AG08395 (cell line): ENCODE data around the gene APBA2.
"Not testable (repeated sequence)": the region's sequence is repeated elsewhere in the genome, so short reads cannot be mapped to it uniquely, and the experiment has no call there.

Source experiments
- DNase-seq: peaks from one replicate; pipeline ENCODE4 v3.0.0; 2012; ENCODE audit warnings: mixed read lengths, low spot score

The APBA2 gene

DNA sequence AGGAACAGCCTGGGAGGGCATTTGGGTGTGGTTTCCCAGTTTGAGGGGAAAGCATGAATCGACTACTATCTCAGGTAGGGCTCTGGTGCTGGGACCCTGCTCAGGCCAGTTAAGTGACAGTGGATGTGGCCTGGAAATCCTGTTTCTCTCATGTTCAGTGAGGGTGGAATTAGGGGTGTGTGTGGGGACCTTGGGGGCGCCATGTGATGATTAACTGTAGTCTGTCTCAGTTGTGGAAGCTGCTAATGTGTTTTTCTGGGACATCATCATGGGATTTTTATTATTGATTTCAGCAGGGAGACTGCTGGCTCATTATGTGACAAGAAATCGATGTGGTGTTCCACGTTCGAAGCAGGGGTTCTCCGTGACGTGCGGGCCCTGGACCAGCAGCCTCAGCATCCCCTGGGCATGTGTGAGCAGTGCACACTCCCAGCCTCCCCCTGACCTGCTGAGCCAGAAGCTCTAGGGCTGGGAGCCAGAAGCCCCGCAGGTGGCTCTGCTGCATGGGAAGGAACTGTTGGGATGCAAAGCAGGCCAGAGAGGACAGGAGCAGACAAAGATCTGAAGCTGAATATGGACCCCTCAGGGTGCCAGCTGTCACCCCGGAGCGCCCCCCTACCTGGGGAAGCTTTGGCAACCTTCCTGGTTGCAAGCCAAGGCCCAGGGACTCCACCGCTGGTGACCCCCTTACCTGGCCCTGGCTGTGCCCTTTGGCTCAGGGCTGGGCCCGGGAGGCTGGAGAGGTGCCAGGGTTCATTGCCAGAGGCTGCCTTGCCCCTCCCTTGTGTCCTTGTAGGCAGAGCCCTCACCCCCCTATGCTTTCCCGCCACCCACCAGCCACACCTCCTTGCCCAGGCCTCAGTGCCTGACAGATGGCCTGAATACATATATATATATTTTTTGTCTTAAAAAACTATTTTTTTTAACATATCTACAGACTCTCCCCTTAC is 149.8 kb downstream of the APBA2 start:
- no peak for DNase-seq

DNA sequence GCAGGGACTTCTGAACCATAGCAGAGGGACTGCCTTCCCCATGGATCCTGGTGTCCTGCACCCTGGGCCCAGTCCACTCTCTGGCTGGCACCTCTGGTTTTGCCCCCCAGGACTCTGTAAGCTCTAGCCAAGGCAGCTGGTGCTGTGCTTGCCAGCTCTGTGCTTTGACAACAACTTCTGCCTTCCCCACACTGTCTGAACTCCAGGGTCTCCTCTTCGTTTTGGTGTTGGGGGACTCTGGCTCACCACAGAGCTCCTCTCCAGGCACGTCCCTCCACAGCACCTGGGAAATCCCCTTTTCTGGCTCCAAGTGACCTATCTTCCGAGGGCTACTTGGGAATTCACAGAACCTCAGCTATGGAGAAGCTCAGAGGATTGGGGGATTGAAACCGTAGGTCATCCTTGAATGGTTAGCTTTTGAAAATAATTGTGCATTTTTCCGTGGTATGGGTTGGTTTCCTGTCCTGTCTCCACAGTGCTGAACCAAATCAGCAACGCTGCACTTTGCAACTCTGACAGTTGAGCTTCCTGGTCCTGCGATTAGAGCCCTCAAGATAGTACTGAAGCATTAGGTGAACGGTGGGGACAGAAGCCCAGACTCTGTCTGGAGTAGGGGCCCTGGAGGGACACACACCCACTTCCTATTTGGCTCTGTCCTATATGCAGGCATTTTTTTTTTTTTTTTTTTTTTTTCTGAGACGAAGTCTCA is 152.4 kb downstream of the APBA2 start:
- DNase-seq, result no peak

DNA sequence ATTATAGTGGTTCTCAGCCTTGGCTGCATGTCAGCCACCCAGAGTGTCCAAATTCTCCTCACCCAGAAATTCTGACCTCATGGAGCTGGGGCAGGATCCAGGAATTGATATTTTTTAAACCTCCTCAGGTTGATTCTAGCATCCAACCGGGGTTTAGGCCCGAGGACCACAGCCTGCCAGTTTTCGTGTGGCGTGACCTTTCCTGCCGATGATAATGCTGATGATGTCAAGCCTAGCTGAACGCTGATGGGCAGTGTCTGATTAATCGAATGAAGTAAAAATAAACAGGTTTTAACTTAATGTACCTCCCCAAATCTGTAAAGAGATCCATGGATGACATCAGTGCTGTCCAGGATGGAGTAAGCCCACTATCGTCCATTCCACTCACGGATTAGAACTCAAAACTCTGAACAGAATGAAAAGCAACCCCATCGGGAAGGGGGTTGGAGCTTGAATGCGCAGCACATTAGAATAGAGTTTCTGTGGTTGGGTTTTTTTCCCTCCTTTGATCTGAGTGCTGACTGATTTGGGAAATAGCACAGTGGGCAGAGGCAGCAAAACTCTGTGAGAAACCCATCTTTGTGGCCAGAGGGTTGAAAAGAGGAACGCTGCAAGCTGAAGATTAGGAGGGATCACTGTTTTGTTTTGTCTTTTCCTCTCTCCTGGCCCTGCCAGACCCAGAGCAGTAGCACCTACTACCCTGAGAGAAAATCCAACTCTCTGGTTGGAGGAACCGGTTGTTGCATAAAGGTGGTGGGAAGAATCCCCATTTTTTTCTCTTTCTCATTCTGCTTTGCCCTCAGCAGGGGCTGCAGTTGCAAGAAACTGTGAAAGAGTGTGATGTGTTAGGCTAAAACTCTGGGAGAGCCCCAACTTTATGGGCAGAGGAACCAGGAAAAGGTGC is 153.9 kb downstream of the APBA2 start:
- no peak for DNase-seq

DNA sequence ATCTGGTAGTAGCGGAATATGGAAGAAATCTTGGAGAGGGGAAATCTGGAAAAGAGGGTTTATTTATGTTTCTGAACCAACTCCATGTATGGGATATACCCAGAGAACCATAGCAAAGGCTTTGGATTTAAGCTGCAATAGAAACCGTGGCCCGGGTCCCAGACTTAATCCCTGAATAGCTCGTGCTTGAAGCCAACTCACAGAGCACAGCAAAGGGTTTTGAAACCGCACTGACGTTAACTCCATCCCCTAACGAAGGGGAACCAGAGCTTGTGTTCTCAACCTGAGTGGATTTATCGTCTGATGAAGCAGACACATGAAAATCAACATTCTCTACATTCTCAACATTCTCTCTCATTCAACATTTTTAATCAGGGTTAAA is 154.6 kb downstream of the APBA2 start:
- DNase-seq, result no peak

DNA sequence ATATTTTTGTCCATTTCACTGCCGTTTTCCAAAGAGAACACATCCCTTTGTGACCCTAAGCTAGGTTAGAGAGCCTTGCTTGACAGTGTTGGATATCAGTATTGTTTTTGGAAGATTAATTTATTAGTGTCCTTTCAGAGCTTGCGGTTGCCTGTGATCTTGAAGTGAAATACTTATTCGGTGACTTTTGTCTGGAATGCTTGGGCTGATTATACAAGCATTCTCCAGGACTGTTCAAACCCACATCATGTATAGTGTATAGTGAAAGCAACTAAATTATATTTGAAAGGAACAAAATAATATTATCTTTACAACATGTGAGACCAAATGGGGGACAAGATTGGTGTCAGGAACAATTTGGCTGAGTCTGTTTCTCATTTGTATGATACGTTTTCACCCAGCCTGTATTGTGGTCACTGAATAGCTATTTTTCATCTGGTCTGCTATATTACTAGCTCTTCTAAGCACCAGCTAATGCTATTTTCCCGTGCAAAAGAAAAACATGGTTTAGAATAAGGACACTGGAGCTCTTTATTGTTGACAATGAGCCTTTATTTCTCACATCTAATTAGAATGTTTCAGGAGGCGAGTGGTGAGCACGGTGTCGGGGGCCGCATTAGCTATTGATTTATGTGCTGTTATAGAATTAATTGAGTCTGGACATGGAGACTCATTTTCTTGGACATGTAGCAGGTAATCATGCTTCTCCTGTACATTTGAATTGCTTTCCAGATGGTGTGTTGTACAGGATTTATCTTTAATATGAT is 158.1 kb downstream of the APBA2 start:
- no peak for DNase-seq

DNA sequence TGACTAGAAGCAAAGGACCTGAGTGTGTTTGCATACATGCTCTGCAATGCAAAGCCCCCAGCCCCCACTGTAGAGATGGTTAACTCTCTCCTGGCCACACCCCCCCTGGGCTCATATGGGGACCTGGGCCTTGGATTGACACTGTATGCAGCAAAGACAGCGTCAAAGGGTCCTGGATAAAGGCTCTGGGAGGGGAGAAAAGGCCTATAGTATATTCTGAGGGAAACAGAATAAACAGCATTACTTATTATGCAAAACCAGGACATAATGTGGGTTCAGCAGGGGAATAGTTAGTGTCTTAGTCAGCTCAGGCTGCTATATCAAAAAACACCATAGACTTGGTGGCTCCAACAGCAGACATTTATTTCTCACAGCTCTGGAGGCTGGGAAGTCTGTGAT is 158.7 kb downstream of the APBA2 start:
- no peak for DNase-seq

DNA sequence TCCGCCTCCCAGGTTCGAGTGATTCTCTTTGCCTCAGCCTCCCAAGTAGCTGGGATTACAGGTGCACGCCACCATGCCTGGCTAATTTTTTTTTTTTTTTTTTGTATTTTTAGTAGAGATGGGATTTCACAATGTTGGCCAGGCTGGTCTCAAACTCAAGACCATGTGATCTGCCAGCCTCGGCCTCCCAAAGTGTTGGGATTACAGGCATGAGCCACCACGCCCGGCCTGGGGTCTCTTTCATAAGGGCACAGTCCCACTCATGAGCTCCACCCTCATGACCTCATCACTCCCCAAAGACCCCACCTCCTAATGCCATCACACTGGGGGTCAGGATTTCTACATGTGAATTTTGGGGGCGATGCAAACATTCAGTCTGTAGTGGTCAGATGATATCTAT is 159.4 kb downstream of the APBA2 start:
- DNase-seq, result not testable (repeated sequence)

DNA sequence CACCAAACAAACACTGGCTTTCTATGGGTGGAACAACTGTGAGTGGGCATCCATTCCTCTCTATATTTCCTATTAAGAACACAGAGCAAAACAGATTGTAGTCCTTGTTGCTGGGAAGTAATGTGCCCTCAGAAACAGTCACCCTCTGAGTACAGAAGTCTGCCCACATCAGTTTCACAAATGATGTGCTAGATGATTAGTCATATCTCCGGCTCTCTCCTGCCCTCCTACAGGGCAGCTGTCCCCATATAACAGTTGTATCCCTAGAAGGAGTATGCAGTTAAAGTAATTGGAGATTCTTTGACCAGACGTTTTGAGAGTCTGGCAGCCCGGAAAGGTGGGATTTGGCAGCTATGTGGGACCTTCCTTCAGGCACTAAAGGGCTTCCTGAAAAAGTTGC is 159.9 kb downstream of the APBA2 start:
- no peak for DNase-seq

DNA sequence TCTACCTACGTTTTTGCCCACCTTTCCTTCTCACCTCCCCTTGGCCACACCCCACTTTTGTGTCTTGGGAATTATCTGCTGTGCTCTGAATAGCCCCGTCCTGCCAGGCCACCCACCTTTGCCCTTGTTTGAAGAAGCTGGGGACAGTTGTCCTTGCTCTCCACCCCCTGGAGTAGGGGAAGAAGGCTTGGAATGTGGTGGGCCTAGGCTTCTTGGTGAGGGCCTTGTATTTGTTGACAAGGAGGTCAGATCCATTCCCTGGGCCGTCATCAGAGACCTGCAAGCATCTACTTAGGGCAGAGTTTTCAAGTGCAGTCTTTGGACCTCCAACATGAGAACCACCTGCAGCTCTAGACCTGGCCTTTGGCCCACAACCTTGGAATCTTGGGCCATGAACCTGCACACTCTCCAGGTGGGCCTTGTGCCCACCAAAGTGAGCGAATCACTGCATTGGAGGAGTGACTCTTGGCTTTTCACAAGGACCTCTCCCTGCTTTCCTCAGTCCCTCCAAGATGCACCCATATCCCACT is 160.6 kb downstream of the APBA2 start:
- no peak for DNase-seq

DNA sequence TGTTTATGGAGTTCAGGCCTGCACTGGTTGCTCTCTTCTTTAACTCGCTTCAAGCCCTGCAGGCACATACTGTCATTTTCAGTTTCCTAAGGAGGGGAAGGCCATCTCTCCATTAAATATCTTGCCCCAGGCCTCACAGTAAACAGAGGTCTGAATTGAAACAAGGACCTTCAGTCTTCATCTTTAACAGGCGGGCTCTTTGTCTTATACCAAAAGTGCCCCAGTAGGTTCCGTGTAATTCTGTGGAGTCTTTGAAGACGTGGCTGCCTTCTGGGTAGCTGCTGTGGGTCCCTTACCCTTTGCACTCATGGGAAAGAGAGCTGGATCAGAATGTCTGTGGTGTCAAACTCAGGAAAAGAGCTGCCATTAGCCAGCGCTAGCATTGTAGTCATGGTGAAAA is 161.2 kb downstream of the APBA2 start:
- DNase-seq, result no peak

DNA sequence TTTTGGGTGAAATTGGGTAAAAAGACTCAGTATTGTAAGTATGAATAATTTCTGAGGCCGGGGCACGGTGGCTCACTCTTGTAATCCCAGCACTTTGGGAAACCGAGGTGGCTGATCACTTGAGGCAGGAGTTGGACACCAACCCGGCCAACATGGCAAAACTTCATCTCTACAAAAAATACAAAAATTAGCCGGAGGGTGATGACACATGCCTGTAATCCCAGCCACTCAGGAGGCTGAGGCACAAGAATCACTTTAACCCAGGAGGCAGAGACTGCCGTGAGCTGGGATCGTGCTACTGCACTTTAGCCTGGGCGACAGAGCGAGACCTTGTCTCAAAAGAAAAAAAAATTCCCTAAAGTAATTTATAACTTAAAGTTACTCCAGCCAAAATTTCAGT is 162.2 kb downstream of the APBA2 start:
- no peak for DNase-seq

DNA sequence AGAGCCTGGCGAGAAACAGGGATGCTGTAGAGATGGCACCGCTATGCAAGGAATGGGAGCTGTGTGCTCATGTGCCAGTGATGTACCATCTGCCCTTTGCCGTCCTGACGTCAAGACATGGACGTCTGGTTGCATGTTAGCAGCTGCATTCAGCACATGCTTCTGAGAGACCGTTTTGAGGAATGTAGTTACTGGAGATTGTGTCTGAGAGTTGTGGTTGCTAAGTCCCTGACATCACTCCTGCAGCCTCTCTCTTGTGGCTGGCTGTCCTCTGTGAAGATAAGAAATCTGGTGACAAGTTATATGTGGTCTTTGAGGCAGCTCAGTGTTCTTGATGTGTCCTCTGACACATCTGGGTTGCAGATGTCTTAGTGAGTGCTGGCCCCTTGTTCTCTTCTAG is 165.1 kb downstream of the APBA2 start:
- no peak for DNase-seq

DNA sequence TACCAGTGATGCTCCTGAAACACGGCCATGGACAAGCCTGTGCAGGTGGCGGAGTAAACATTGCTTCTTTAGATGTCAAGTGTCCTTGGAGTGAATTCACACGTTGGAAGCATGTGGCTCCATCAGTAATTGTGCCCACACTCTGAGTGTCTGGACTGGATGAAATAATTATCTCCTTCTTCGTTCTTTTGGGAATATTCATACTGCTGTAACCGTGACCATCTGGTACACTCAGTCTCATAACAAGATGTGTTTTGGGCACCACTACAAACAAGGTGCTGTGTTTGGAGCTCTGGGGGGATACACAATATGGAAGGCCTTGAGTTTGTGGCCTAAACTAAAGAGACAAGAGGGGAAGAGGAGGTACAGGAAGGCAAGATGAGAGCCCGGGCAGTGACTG is 165.6 kb downstream of the APBA2 start:
- DNase-seq, result no peak

DNA sequence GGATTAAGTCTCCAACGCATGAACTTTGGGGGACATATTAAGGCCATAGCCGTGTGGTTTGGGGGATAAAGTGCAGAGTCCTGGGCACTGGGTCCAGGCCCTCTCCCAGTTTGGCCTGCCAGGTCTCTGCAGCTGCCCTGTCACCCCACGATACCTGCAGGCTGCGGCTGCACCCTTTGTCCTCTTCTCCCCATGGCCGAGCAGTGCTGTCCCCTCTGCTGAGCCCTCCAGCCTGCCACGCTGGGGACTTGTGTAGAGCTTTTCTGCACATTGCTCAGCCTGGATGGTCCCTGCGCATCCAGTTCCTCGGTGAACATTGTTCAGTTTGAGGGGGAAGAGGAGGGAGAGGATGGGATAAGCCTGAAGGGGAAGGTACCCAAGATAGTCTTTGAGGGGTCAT is 167.2 kb downstream of the APBA2 start:
- no peak for DNase-seq

DNA sequence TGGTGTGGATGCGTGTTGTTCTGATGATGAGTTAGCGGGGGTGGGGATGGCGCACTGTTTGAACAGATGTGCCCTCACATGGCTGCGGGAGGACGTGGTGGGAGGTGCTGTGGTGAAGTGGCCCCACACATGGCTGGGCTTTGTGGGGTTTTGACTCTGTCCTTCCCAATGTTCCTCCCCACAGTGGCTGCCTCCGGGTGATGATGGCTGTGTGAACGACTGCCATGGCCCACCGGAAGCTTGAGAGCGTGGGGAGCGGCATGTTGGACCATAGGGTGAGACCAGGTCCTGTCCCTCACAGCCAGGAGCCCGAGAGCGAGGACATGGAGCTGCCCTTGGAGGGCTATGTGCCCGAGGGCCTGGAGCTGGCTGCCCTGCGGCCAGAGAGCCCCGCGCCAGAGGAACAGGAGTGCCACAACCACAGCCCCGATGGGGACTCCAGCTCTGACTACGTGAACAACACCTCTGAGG is 167.9 kb downstream of the APBA2 start:
- DNase-seq, result no peak

DNA sequence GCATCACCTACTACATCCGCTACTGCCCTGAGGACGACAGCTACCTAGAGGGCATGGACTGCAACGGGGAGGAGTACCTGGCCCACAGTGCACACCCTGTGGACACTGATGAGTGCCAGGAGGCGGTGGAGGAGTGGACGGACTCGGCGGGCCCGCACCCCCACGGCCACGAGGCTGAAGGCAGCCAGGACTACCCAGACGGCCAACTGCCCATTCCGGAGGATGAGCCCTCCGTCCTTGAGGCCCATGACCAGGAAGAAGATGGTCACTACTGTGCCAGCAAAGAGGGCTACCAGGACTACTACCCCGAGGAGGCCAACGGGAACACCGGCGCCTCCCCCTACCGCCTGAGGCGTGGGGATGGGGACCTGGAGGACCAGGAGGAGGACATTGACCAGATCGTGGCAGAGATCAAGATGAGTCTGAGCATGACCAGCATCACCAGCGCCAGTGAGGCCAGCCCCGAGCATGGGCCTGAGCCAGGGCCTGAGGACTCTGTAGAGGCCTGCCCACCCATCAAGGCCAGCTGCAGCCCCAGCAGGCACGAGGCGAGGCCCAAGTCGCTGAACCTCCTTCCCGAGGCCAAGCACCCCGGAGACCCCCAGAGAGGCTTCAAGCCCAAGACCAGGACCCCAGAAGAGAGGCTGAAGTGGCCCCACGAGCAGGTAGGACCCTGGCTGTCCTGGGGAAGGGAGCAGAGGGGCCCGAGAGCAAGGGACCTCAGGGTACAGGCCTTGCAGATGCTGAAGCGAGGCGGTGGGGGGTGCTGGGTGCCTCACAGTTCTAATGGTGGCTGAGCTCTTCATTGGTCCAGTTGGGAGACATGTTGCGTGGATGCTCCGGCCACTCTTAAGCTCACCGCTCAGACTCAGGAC is 168.6 kb downstream of the APBA2 start:
- no peak for DNase-seq

DNA sequence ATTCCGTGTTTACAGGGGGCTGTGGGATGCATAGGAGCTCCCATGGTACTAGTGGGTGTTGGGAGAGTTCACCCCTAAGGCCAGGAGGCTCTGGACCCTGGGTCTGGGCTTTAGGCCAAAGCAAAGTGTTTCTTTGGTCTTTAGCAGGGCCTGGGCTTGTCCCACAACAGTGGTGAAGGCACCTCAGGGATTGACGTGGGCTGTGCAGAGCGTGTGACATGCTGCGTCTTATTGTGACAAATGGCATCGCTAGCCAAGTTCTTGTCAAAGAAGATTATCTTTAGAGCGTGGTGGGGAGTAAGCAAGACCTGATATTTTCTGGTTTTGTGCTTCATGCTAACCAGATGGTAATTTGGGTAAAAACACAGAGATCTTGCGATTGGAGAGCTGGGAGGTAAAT is 170.1 kb downstream of the APBA2 start:
- DNase-seq, result no peak

DNA sequence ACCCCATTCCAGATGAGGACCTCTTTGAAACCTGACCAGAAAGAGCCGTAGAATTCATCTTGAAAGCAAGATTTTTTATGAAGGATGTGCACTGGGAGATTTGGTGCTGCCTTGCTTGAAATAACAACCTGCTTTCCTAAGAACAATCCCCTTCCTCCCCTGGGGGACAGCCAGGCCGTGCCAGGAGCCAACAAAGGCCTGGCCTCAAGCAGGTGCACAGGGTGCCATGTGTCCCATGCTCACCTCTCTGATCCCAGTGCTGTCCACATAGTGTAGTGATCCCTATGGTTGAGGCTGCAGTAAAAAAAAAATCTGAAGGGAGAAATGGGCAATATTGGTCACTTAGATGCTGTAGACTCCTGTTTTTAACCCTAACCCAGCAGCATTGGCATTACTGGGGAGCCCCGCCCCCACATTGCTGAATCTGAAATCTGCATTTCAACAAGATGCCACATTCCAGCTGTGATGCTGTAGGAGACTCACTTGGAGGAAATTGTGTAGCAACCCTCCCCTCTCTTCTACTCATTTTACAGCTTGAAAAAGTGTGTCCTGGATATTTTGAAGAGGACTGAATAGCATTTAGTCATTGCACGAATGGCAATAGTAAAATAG is 171.2 kb downstream of the APBA2 start:
- DNase-seq, result no peak

DNA sequence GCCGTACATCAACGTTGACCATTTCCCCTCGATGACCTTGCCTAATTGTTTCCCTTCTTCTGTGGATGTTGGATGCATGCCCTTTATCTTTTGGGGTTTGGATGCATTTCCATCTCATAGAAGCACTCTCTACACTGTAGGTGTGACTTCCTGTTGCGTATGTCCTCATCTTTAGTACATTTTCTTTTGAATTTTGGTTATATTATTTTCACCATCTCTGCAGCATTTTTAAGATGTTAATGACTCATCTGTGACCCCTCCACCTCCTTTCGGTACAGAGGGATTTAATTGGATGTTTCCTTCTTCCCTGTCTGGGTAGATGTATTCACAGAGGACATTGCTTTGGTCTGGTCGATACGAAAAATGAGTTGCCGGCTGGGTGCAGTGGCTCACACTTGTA is 172.1 kb downstream of the APBA2 start:
- no peak for DNase-seq
